H1 (cell line): ENCODE data around the gene RNF149.

Experiments
- CREB1 ChIP-seq: IDR thresholded peaks from 2 replicates; pipeline ENCODE4 v1.6.1; 2012; ENCODE audit warnings: inconsistent platforms
- EP300 ChIP-seq, 2 experiments: IDR thresholded peaks; 1 replicate in 1 of 2; 2 replicates in 1 of 2; pipeline ENCODE4 v1.6.1; 2011 to 2012; ENCODE audit warnings: low read depth in 2 of 2, low read length in 2 of 2, mild to moderate bottlenecking in 2 of 2, borderline replicate concordance in 1 of 2, inconsistent platforms in 1 of 2, moderate library complexity in 1 of 2
- EZH2 ChIP-seq: fragments of 200-600 bp; sonication (generic); IDR thresholded peaks from 2 replicates; pipeline ENCODE4 v1.7.1; 2012; ENCODE audit warnings: low read depth, mild to moderate bottlenecking, moderate library complexity, low read length, inconsistent platforms; ENCODE audit not compliant: severe bottlenecking
- JUN ChIP-seq: IDR thresholded peaks from 2 replicates; pipeline ENCODE4 v1.6.1; 2011; ENCODE audit warnings: low read depth, mild to moderate bottlenecking, improper control_type of control experiment, low read length
- POLR2A ChIP-seq, 2 experiments: IDR thresholded peaks; 1 replicate in 1 of 2; 2 replicates in 1 of 2; pipeline ENCODE4 v1.6.1; 2011; ENCODE audit warnings: low read depth in 2 of 2, low read length in 2 of 2, mild to moderate bottlenecking in 2 of 2; ENCODE audit errors: control extremely low read depth in 1 of 2
- RAD21 ChIP-seq, 2 experiments: IDR thresholded peaks in 1 of 2; conservative IDR thresholded peaks in 1 of 2; 2 replicates each; pipeline ENCODE4 v1.6.1; 2011; ENCODE audit warnings: low read depth in 2 of 2, low read length in 2 of 2, improper control_type of control experiment in 1 of 2, inconsistent platforms in 1 of 2, mild to moderate bottlenecking in 1 of 2, moderate library complexity in 1 of 2
- SP2 ChIP-seq: IDR thresholded peaks from 2 replicates; pipeline ENCODE4 v1.6.1; 2012; ENCODE audit warnings: mild to moderate bottlenecking, low read length, inconsistent platforms
- TAF7 ChIP-seq: optimal IDR thresholded peaks from 2 replicates; pipeline ENCODE3; 2011; ENCODE audit warnings: low read depth, mild to moderate bottlenecking, inconsistent platforms, low read length, moderate library complexity, borderline replicate concordance
- TF ChIP-seq, protein P1 (sequence below): IDR thresholded peaks from 2 replicates; pipeline ENCODE4 v1.6.1; 2012; ENCODE audit warnings: inconsistent platforms
- TF ChIP-seq, protein P2 (sequence below), 3 experiments: IDR thresholded peaks; 1 replicate in 2 of 3; 2 replicates in 1 of 3; pipeline versions ENCODE4 v1.5.1 to v1.6.1; 2011; ENCODE audit warnings: low read length in 3 of 3, mild to moderate bottlenecking in 3 of 3, inconsistent platforms in 2 of 3, low read depth in 1 of 3, moderate library complexity in 1 of 3; ENCODE audit not compliant: insufficient read depth in 1 of 3; ENCODE audit errors: control extremely low read depth in 1 of 3
- TF ChIP-seq, protein P3 (sequence below): IDR thresholded peaks from 2 replicates; pipeline ENCODE4 v1.6.1; 2011; ENCODE audit warnings: low read depth, mild to moderate bottlenecking, low read length; ENCODE audit not compliant: insufficient read depth
- TF ChIP-seq, protein P4 (sequence below): IDR thresholded peaks from 2 replicates; pipeline ENCODE4 v1.6.1; 2012; ENCODE audit warnings: low read length, inconsistent platforms

DNA sequence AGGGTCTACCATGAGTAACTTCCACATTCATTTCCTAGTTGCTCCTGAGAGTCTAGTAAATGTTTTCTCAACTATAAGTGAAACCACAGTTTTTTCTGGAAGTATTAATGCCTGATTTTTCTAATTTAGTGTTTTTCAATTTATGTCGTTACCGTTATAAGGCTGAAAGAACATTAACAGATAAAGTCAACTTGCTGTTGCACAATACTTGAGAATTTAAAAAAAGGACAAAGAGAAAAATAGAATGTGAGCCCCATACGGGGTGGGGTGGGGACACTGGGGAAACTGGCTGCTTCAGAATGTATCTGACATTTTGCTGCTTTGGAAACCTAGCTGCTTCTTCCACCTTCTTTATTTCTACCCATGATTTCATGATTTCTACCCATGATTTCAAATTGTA, 29.6 kb downstream of the RNF149 start:
- TF ChIP-seq SP2 = no peak
- TF ChIP-seq, protein P1, sequence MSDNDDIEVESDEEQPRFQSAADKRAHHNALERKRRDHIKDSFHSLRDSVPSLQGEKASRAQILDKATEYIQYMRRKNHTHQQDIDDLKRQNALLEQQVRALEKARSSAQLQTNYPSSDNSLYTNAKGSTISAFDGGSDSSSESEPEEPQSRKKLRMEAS = no peak
- TF ChIP-seq TAF7 = no peak
- TF ChIP-seq POLR2A (IDR thresholded peaks at IDR 0.05; ENCODE audit: control extremely low read depth in 1 of 2, low read depth in 2 of 2, low read length in 2 of 2) = no peak
- no peak for TF ChIP-seq JUN
- TF ChIP-seq, protein P2, sequence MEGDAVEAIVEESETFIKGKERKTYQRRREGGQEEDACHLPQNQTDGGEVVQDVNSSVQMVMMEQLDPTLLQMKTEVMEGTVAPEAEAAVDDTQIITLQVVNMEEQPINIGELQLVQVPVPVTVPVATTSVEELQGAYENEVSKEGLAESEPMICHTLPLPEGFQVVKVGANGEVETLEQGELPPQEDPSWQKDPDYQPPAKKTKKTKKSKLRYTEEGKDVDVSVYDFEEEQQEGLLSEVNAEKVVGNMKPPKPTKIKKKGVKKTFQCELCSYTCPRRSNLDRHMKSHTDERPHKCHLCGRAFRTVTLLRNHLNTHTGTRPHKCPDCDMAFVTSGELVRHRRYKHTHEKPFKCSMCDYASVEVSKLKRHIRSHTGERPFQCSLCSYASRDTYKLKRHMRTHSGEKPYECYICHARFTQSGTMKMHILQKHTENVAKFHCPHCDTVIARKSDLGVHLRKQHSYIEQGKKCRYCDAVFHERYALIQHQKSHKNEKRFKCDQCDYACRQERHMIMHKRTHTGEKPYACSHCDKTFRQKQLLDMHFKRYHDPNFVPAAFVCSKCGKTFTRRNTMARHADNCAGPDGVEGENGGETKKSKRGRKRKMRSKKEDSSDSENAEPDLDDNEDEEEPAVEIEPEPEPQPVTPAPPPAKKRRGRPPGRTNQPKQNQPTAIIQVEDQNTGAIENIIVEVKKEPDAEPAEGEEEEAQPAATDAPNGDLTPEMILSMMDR (IDR thresholded peaks at IDR 0.05; ENCODE audit: control extremely low read depth in 1 of 3, insufficient read depth in 1 of 3, low read depth in 1 of 3, low read length in 3 of 3) = no peak
- no peak for TF ChIP-seq EZH2
- TF ChIP-seq, protein P3, sequence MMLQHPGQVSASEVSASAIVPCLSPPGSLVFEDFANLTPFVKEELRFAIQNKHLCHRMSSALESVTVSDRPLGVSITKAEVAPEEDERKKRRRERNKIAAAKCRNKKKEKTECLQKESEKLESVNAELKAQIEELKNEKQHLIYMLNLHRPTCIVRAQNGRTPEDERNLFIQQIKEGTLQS = no peak
- TF ChIP-seq EP300 (IDR thresholded peaks at IDR 0.05; ENCODE audit: borderline replicate concordance in 1 of 2, low read depth in 2 of 2, low read length in 2 of 2) = no peak
- TF ChIP-seq, protein P4, sequence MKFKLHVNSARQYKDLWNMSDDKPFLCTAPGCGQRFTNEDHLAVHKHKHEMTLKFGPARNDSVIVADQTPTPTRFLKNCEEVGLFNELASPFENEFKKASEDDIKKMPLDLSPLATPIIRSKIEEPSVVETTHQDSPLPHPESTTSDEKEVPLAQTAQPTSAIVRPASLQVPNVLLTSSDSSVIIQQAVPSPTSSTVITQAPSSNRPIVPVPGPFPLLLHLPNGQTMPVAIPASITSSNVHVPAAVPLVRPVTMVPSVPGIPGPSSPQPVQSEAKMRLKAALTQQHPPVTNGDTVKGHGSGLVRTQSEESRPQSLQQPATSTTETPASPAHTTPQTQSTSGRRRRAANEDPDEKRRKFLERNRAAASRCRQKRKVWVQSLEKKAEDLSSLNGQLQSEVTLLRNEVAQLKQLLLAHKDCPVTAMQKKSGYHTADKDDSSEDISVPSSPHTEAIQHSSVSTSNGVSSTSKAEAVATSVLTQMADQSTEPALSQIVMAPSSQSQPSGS = no peak
- TF ChIP-seq RAD21 (IDR thresholded peaks at IDR 0.05 in 1 of 2, conservative IDR thresholded peaks at IDR 0.05 in 1 of 2; ENCODE audit: low read depth in 2 of 2, low read length in 2 of 2) = no peak
- no peak for TF ChIP-seq CREB1
